Osteocyte (in vitro differentiated cells): Measurements from ENCODE around the gene PRMT5. TPM values are rescaled to one million over a fixed set of nuclear protein-coding genes. Genes with fewer than 3 reads are reported as not detected.

Source experiments
- DNase-seq: peaks from one replicate; pipeline ENCODE4 v3.0.0; 2021; ENCODE audit warnings: mixed read lengths; ENCODE audit not compliant: unreplicated experiment; ENCODE audit errors: extremely low spot score
- H3K27ac Mint-ChIP-seq: one replicate; pipeline ENCODE4 v1.8.0; 2021; ENCODE audit warnings: mild to moderate bottlenecking, mixed read lengths; ENCODE audit not compliant: unreplicated experiment
- H3K27me3 Mint-ChIP-seq: one replicate; pipeline ENCODE4 v1.8.0; 2021; ENCODE audit warnings: mixed read lengths; ENCODE audit not compliant: unreplicated experiment
- H3K36me3 Mint-ChIP-seq: one replicate; pipeline ENCODE4 v1.8.0; 2021; ENCODE audit warnings: mixed read lengths; ENCODE audit not compliant: unreplicated experiment
- H3K4me1 Mint-ChIP-seq: one replicate; pipeline ENCODE4 v1.8.0; 2021; ENCODE audit warnings: mixed read lengths; ENCODE audit not compliant: unreplicated experiment
- H3K4me3 Mint-ChIP-seq: one replicate; pipeline ENCODE4 v1.8.0; 2021; ENCODE audit warnings: mild to moderate bottlenecking, moderate library complexity, mixed read lengths; ENCODE audit not compliant: unreplicated experiment
- H3K9me3 Mint-ChIP-seq: one replicate; pipeline ENCODE4 v1.8.0; 2021; ENCODE audit warnings: mixed read lengths; ENCODE audit not compliant: unreplicated experiment
- CTCF ChIP-seq: fragments of 200-600 bp; sonication (generic); IDR thresholded peaks from 2 replicates; pipeline ENCODE4 v1.5.0; 2021; ENCODE audit warnings: antibody characterized with exemption, mild to moderate bottlenecking, moderate library complexity
- total RNA-seq: library from RNA; stranded (reverse); gene quantifications from 2 replicates; pipeline ENCODE4 v1.2.1, GENCODE V29; 2021

PRMT5 gene
- total RNA-seq, 1 donor from 2014 or later, result 68.4 TPM

DNA sequence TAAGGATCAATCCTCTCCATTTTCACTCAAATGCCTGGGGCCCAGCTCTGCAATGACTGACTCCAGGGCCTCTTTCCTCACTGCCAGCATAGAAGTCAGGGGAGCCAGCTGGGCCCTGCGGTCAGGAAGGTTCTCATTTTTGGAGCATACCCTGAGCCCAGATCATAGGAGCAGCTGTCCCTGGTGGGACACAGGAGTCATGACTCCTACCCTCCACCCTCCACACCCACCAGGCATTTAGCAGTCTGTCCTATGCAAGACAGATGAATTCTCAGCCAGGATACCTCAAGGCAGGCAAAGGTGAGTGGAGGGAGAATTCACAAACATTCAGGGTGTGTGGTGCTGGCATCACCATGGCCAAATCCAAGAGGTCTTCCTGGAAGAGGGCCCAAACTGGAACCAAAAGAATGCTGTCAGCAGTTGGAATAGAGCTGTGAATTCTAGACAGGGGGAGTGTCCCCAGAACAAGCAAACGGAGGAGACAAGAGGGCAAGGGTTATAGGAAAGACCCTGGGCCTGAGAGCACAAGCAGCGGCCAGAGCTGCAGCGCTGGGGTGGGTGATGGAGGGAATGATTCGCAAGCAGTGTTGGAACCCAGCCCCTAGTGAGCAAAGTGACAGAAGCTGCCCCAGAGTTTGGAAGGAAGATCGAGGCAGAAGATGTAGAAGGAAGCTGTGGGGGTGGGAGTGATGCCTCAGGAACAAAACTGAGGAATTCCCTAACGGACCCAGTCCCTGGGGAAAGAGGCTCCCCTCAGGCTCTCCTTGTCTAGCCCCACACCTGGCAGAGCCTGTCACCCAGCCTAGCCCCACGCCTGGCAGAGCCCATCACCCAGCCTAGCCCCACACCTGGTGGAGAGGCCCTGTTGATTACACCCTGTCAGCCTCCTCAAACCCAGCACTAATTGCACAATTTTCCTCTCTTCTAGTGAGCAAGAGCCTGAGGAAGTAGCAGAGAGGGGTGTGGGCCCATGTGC is 50.6 kb downstream of the PRMT5 start:
- Mint-ChIP-seq H3K27ac (no peak overlapping the region), H3K9me3 (no peaks in the 10 kb centered on the region), H3K27me3 (no peaks in the 10 kb centered on the region), H3K4me3 (no peak overlapping the region), H3K4me1 (peaks cover 3% of the 10 kb centered on the region), H3K36me3 (peaks cover 23% of the 10 kb centered on the region)
- no peak for DNase-seq
- no peak for TF ChIP-seq CTCF

DNA sequence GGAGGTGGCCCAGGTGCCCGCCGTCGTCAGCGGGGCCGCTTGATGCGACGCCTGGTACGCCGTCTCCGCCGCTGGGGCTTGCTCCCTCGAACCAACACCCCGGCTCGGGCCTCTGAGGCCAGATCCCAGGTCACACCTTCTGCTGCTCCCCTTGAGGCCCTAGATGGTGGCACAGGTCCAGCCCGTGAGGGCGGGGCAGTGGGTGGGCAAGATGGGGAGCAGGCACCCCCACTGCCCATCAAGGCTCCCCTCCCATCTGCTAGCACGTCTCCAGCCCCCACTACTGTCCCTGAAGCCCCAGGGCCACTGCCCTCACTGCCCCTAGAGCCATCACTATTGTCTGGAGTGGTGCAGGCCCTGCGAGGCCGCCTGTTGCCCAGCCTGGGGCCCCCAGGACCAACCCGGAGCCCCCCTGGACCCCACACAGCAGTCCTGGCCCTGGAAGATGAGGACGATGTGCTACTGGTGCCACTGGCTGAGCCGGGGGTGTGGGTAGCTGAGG is 52.1 kb downstream of the PRMT5 start:
- Mint-ChIP-seq H3K4me3 (no peak overlapping the region), H3K36me3 (peaks cover 24% of the 10 kb centered on the region), H3K4me1 (peaks cover 11% of the 10 kb centered on the region), H3K27ac (no peak overlapping the region), H3K27me3 (no peaks in the 10 kb centered on the region), H3K9me3 (no peaks in the 10 kb centered on the region)
- TF ChIP-seq CTCF, result no peak
- DNase-seq, result no peak

GRCh38 chr14:22875748-22876319 is 53.3 kb downstream of the PRMT5 start:
- no peak for TF ChIP-seq CTCF
- no peak overlapping the region for H3K27ac Mint-ChIP-seq
- no peaks in the 10 kb centered on the region for H3K27me3 Mint-ChIP-seq
- peaks cover 24% of the 10 kb centered on the region for H3K36me3 Mint-ChIP-seq
- DNase-seq, result no peak
- peaks cover 11% of the 10 kb centered on the region for H3K4me1 Mint-ChIP-seq
- H3K4me3 Mint-ChIP-seq, result no peak overlapping the region
- H3K9me3 Mint-ChIP-seq, result no peaks in the 10 kb centered on the region

GRCh38 chr14:22875003-22875747 is 54.0 kb downstream of the PRMT5 start:
- peaks cover 17% of the 10 kb centered on the region for H3K4me1 Mint-ChIP-seq

More at GRCh38 chr14:22875003-22875747, 54.0 kb downstream of the PRMT5 start:
- no peak overlapping the region for H3K4me3 Mint-ChIP-seq
- H3K27me3 Mint-ChIP-seq, result no peaks in the 10 kb centered on the region
- H3K9me3 Mint-ChIP-seq, result no peaks in the 10 kb centered on the region
- no peak for TF ChIP-seq CTCF
- no peak for DNase-seq
- no peak overlapping the region for H3K27ac Mint-ChIP-seq
- peaks cover 24% of the 10 kb centered on the region for H3K36me3 Mint-ChIP-seq
